HG02642 (cell line): Measurements from ENCODE around the gene RBP3.

Experiments
- ATAC-seq: cut with Tn5 transposase; IDR thresholded peaks from one replicate; pipeline ENCODE4 v1.9.1; 2021; ENCODE audit warnings: mild to moderate bottlenecking; ENCODE audit not compliant: unreplicated experiment, poor library complexity

The RBP3 gene

GRCh38 chr10:47354165-47354564 lies 6.0 kb downstream of the RBP3 start:
- ATAC-seq, result no peak

- ATAC-seq, result no peak
Measured at GRCh38 chr10:47354900-47355299, 6.7 kb downstream of the RBP3 start.

- ATAC-seq, result no peak
Measured at GRCh38 chr10:47356708-47357107, 8.5 kb downstream of the RBP3 start.

- no peak for ATAC-seq
Measured at GRCh38 chr10:47357131-47357582, 9.0 kb downstream of the RBP3 start.

GRCh38 chr10:47357911-47358310 lies 9.7 kb downstream of the RBP3 start:
- no peak for ATAC-seq

- ATAC-seq, result no peak
Measured at GRCh38 chr10:47358457-47358856, 10.3 kb downstream of the RBP3 start.

- no peak for ATAC-seq
Measured at GRCh38 chr10:47359101-47359500, 10.9 kb downstream of the RBP3 start.

GRCh38 chr10:47359626-47360418 lies 11.7 kb downstream of the RBP3 start:
- no peak for ATAC-seq

GRCh38 chr10:47360419-47361040 lies 12.4 kb downstream of the RBP3 start:
- ATAC-seq, result no peak

GRCh38 chr10:47361293-47361692 lies 13.1 kb downstream of the RBP3 start:
- no peak for ATAC-seq

- no peak for ATAC-seq
Measured at GRCh38 chr10:47362199-47362598, 14.0 kb downstream of the RBP3 start.

- no peak for ATAC-seq
Measured at GRCh38 chr10:47363781-47364180, 15.6 kb downstream of the RBP3 start.

- ATAC-seq, result no peak
Measured at GRCh38 chr10:47364366-47364765, 16.2 kb downstream of the RBP3 start.

GRCh38 chr10:47364911-47365310 lies 16.7 kb downstream of the RBP3 start:
- no peak for ATAC-seq

- ATAC-seq, result no peak
Measured at GRCh38 chr10:47365431-47366180, 17.4 kb downstream of the RBP3 start.

- no peak for ATAC-seq
Measured at GRCh38 chr10:47366181-47366631, 18.0 kb downstream of the RBP3 start.

- no peak for ATAC-seq
Measured at GRCh38 chr10:47366731-47367460, 18.7 kb downstream of the RBP3 start.

GRCh38 chr10:47367646-47368045 lies 19.5 kb downstream of the RBP3 start:
- ATAC-seq, result no peak

GRCh38 chr10:47368431-47369180 lies 20.4 kb downstream of the RBP3 start:
- ATAC-seq, result no peak
